Measurements from ENCODE around the gene PAX8.

The PAX8 gene

GRCh38 chr2:113167115-113167932 is 111.4 kb downstream of the PAX8 start:
- no peak for DNase-seq (ENCODE audit: low spot score)

DNA sequence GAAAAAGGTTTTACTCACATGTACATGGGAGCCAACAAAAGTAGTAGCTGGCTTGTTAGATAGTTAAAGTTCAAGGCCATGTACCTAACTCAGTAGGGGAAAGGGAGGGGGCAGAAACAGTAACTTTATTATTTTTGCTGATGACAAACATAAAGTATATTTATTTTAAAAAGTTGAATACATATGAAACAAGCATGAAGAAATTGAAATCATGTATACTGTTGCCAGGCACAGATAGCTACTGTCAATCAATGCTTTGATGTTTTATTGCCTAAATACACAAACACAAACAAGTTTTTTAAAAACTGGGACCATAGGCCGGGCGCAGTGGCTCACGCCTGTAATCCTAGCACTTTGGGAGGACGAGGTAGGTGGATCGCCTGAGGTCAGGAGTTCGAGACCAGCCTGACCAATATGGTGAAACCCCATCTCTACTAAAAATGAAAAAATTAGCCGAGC is 112.5 kb downstream of the PAX8 start:
- no peak for DNase-seq (ENCODE audit: low spot score)

All from hematopoietic multipotent progenitor cell treated with erythropoietin and hydrocortisone succinate and interleukin-3 and kit ligand, for 15 days (in vitro differentiated cells).